KOPT-K1 (cell line): ENCODE data around the gene GSTM1.
"Not testable (repeated sequence)": the region's sequence is repeated elsewhere in the genome, so short reads cannot be mapped to it uniquely, and the experiment has no call there.

ENCODE experiments used
- H3K27ac ChIP-seq: fragments of 200-600 bp; sonication (generic); 2 replicates; pipeline ENCODE4 v1.5.1; 2016; ENCODE audit warnings: antibody characterized with exemption, mild to moderate bottlenecking, low read depth, low read length; ENCODE audit not compliant: poor library complexity, severe bottlenecking
- H3K36me3 ChIP-seq: fragments of 200-600 bp; sonication (generic); 2 replicates; pipeline ENCODE4 v1.5.1; 2017; ENCODE audit warnings: antibody characterized with exemption, mild to moderate bottlenecking, low read length, moderate library complexity; ENCODE audit not compliant: insufficient read depth
- H3K9me3 ChIP-seq: fragments of 200-600 bp; sonication (generic); 2 replicates; pipeline ENCODE4 v1.5.1; 2017; ENCODE audit warnings: antibody characterized with exemption, low read length, mild to moderate bottlenecking; ENCODE audit not compliant: insufficient read depth, poor library complexity, severe bottlenecking

The GSTM1 gene

DNA sequence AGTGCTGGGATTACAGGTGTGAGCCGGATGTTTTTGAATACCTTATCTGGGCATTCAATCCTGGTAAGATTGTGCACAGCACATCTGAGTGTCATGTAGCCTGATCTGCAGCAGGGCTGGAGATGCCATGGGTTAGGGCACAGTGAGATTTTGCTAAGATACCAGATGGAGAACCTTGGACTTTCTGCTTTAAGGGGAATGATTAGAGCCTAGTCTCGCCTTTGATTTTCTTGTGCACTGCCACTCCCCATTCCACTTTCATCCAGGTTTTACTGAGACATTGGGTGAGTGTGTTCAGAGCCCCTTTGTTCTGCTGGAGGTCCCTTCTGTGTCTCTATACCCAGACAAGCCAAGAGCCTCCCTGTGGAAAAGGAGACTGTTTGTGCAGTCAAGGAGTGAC is 13.8 kb upstream of the GSTM1 start:
- not testable (repeated sequence) for H3K36me3 ChIP-seq, H3K27ac ChIP-seq, H3K9me3 ChIP-seq

GRCh38 chr1:109676683-109677381 is 10.8 kb upstream of the GSTM1 start:
- not testable (repeated sequence) for H3K27ac ChIP-seq, H3K9me3 ChIP-seq, H3K36me3 ChIP-seq

DNA sequence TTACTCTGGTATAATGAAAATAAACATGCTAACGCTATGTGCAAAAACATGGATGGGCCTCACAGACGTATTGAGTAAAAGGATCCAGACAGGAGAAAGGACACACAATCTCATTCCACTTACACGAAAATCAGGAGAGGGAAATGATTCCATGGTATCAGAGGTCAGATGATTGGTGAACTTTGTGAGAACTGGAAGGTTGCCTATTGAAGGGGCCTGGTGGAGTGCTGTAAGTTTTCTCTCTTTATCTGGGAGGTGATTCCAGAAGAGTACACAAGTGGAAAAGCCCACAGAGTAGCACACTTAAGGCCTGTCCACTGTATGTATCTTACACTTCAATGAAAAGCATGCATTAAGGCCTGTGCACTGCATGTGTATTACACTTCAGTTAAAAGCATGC is 10.2 kb upstream of the GSTM1 start:
- no peaks in the 10 kb centered on the region for H3K36me3 ChIP-seq
- no peak overlapping the region for H3K27ac ChIP-seq
- no peaks in the 10 kb centered on the region for H3K9me3 ChIP-seq

GRCh38 chr1:109678637-109679036 is 9.0 kb upstream of the GSTM1 start:
- H3K36me3 ChIP-seq, H3K9me3 ChIP-seq, H3K27ac ChIP-seq: not testable (repeated sequence)

DNA sequence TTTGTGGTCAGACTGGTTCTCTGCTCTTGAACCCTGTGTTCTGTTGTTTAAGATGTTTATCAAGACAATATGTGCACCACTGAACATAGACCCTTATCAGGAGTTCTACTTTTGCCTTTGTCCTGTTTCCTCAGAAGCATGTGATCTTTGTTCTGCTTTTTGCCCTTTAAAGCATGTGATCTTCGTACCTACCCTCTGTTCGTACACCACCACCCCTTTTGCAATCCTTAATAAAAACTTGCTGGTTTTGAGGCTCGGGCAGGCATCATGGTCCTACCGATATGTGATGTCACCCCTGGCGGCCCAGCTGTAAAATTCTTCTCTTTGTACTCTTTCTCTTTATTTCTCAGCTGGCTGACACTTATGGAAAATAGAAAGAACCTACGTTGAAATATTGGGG is 2.8 kb upstream of the GSTM1 start:
- H3K9me3 ChIP-seq, H3K27ac ChIP-seq: not testable (repeated sequence)

DNA sequence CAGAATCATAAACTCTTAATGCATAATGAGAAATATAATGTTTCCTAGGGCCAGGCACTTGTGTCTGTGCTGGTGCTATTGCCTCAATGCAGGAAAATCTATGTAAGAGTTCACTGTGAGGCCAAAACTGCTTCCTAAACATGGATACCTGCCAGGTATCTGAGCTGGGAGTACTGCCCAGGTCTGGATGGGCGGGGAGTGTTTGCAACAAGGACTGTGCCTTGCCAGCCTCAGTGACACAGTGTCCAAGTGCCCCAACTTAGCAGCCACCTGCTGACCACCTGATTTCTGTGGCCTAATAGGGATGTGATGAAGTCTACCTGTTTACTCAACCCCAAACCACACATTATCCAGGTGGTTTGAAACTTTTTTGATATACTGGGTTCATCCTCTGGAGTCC is 2.2 kb upstream of the GSTM1 start:
- H3K9me3 ChIP-seq, H3K27ac ChIP-seq: not testable (repeated sequence)

More for the DNA sequence above, 2.8 kb upstream of the GSTM1 start:
- H3K36me3 ChIP-seq, result not testable (repeated sequence)

GRCh38 chr1:109685890-109686289 is 1.7 kb upstream of the GSTM1 start:
- not testable (repeated sequence) for H3K27ac ChIP-seq, H3K9me3 ChIP-seq, H3K36me3 ChIP-seq

More for the DNA sequence above, 2.2 kb upstream of the GSTM1 start:
- not testable (repeated sequence) for H3K36me3 ChIP-seq

GRCh38 chr1:109687109-109687508 is 508 bp upstream of the GSTM1 start:
- not testable (repeated sequence) for H3K27ac ChIP-seq, H3K36me3 ChIP-seq, H3K9me3 ChIP-seq

GRCh38 chr1:109689844-109690405 is 2.3 kb downstream of the GSTM1 start:
- H3K27ac ChIP-seq, result no peak overlapping the region
- H3K9me3 ChIP-seq, result no peaks in the 10 kb centered on the region
- H3K36me3 ChIP-seq, result no peaks in the 10 kb centered on the region

GRCh38 chr1:109691759-109692158 is 4.1 kb downstream of the GSTM1 start:
- Histone ChIP-seq H3K36me3 (no peaks in the 10 kb centered on the region), H3K27ac (no peak overlapping the region), H3K9me3 (no peaks in the 10 kb centered on the region)

DNA sequence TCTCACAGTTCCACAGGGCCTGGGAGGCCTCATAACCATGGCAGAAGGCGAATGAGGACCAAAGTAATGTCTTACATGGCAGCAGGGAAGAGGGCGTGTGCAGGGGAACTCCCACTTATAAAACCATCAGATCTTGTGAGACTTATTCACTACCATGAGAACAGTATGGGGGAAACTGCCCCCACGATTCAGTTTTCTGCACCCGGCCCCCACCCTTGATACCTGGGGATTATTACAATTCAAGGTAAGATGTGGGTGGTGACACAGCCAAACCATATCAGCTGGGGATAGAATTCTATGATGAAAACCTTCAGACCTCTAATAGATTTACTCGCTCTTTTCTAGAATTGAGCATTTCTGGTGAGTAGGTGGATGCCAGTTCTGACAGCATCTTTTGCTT is 6.8 kb downstream of the GSTM1 start:
- not testable (repeated sequence) for H3K36me3 ChIP-seq, H3K9me3 ChIP-seq, H3K27ac ChIP-seq

GRCh38 chr1:109695138-109695537 is 7.5 kb downstream of the GSTM1 start:
- H3K9me3 ChIP-seq, H3K27ac ChIP-seq: not testable (repeated sequence)

GRCh38 chr1:109697066-109697465 is 9.4 kb downstream of the GSTM1 start:
- H3K9me3 ChIP-seq, result no peaks in the 10 kb centered on the region
- no peak overlapping the region for H3K27ac ChIP-seq
- H3K36me3 ChIP-seq, result no peaks in the 10 kb centered on the region

More at GRCh38 chr1:109695138-109695537, 7.5 kb downstream of the GSTM1 start:
- H3K36me3 ChIP-seq, result not testable (repeated sequence)

GRCh38 chr1:109697861-109698260 is 10.2 kb downstream of the GSTM1 start:
- H3K9me3 ChIP-seq, H3K36me3 ChIP-seq, H3K27ac ChIP-seq: not testable (repeated sequence)

GRCh38 chr1:109702940-109703339 is 15.3 kb downstream of the GSTM1 start:
- peaks cover 21% of the 10 kb centered on the region for H3K9me3 ChIP-seq
- not testable (repeated sequence) for H3K36me3 ChIP-seq, H3K27ac ChIP-seq

DNA sequence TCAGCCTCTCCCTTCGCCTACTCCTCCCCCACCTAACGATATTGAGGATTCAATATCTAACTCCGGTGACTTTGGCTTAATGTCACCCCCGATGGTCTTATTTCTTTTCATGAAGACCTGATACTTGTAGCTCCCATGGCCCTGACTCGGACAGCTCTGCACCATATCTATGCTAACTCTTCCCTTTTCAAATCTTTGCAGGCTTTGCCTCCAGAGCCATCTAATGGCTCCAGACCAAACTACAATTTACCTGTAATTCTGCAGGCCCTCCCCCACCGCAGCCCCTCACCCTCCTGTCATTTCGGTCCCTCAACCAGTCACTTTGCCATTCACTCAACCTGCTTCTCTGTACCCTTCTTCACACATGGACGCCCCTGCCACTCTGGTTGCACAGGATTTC is 16.6 kb downstream of the GSTM1 start:
- H3K9me3 ChIP-seq, result peaks cover 33% of the 10 kb centered on the region
- no peak overlapping the region for H3K27ac ChIP-seq
- no peaks in the 10 kb centered on the region for H3K36me3 ChIP-seq
